ENCODE results near the gene KCNG3.
"Not testable (repeated sequence)": the region's sequence is repeated elsewhere in the genome, so short reads cannot be mapped to it uniquely, and the experiment has no call there.

Gene KCNG3

GRCh38 chr2:42429352-42429751, 64.4 kb downstream of the KCNG3 start:
- no peak for DNase-seq (ENCODE audit: low read depth)

DNA sequence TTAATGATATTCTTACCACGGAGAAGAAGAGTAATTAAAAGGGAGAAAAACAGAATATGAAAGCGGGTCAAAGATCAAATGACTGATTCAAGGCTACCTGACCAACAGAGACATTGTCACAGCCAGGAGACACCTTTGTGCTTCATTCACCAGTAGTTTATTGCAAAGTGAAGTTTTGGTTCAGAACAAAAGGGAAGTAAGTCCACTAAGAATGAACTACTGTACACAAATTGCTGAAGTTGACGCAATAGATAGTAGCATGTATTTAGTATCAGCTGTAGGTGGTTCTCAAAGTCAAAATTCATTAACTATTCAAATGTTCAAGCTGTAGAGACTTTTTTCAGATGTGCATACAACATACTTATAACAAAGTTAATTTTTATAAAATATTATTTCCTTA, 68.1 kb downstream of the KCNG3 start:
- DNase-seq (ENCODE audit: low read depth) = no peak

GRCh38 chr2:42424033-42424432, 69.7 kb downstream of the KCNG3 start:
- no peak for DNase-seq (ENCODE audit: low read depth)

DNA sequence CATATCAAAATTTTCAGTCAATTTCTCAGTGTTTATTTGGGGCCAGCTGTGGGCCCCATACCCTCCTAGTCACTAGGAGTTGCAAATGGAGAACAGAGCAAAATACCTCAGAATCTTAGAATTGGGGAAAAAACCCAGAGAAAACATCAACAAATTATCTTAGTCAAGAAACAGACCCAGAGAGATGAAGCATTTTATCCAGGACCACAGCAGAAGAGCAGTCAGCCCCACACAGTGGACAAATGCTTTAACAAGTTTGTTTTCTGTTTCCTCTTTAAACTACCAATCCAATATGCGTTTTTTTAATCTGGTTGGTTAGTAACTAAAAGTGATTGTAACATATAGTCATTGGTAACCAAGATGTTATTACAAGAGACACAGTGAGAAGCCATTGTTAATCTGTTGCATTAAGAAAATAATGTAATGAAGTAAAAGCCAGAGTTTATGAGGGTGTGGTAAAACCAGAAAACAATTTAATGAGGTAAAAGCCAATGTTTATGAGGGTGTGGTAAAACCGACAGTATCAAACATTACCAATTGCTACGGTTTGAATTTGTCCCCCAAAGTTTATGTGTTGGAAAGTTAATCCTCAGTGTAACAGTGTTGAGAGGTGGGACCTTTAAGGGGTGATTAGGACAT, 72.1 kb downstream of the KCNG3 start:
- no peak for DNase-seq (ENCODE audit: low read depth)

DNA sequence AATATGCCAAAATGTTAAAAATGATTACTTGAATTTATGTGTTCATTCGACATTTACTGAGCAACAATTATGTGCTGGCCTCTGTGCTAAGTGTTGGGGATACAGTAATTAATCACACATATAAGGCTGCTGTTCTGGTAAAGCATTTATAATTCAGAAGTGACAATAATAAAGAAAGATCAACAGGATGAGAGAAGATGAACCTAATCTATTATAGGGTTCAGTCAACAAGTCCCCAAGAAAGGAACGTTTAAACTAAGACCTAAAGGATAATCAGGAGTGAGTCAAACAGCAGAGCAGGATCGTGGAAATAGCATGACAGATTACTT, 72.7 kb downstream of the KCNG3 start:
- no peak for DNase-seq (ENCODE audit: low read depth)

GRCh38 chr2:42414648-42415047, 79.1 kb downstream of the KCNG3 start:
- no peak for DNase-seq (ENCODE audit: low read depth)

- DNase-seq (ENCODE audit: low read depth) = no peak
These were observed 79.6 kb downstream of the KCNG3 start for GRCh38 chr2:42414158-42414557.

- no peak for DNase-seq (ENCODE audit: low read depth)
These were observed 82.9 kb downstream of the KCNG3 start for GRCh38 chr2:42410742-42411514.

DNA sequence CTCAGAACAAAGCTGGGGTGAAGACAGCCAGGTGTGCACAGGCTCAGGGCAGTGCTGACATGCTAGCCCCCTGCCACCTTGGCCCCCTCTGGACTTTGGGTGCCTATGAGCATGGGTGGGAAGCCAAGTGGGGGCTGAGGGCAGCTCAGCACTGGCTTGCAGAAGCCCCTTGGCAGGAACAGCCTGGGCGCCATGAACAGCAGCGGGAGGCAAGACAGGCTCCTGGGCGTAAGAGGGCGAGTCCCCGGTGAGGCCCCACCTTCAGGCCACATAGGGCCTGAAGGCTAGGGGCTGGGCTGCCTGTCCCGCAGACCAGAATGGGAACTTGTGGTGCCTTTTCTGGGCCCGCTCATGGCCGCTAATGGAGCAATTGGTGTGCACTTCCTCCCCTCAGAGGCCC, 85.8 kb downstream of the KCNG3 start:
- DNase-seq (ENCODE audit: low read depth) = no peak

DNA sequence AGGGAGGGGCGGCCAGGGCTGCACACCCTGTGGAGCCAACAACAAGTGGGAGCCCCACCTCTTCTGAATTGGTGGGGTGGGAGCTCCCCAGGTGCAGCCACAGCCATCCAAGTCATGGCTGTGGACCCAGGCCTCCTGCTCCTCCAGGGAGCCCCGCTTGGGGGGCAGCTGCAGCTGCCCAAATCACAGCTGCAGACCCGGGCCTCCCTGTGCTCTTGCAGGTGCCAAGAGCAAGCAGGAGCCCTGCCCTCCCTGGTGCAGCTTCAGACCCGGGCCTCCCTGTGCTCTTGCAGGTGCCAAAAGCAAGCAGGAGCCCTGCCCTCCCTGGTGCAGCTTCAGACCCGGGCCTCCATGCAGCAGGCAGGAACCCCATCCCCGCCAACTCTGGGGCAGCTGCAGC, 86.3 kb downstream of the KCNG3 start:
- DNase-seq (ENCODE audit: low read depth) = no peak

DNA sequence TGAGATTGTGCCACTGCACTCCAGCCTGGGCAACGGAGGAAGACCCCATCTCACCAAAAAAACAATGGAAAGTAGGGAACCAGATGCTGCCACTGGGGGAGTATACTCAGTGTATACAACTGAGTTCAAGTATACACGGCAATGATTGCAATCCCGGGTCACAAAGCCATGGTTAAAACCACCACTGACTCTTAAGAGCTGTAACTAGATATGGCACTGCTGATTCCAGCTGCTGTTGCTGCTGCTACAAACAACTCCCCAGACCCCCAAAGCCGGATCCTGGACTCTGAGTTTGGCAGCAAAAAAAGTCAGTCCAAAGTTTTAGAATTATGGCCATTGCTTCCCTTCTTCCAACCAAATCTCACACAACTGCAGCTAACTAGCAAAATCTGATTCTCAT, 89.1 kb downstream of the KCNG3 start:
- no peak for DNase-seq (ENCODE audit: low read depth)

DNA sequence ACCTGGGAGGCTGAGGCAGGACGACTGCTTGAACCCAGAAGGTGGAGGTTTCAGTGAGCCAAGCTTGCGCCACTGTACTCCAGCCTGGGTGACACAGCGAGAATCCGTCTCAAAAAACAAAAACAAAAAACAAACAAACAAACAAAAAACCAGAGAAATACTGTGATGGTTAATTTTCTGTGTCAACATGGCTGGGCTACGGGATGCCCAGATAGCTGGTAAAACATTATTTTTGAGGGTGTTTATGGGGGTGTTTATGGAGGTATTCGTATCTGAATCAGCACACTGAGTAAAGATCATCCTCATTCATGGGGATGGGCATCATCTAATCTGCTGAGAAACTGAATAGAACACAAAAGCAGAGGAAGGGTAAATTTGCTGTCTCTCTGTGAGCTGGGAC, 92.0 kb downstream of the KCNG3 start:
- DNase-seq (ENCODE audit: low read depth) = no peak

DNA sequence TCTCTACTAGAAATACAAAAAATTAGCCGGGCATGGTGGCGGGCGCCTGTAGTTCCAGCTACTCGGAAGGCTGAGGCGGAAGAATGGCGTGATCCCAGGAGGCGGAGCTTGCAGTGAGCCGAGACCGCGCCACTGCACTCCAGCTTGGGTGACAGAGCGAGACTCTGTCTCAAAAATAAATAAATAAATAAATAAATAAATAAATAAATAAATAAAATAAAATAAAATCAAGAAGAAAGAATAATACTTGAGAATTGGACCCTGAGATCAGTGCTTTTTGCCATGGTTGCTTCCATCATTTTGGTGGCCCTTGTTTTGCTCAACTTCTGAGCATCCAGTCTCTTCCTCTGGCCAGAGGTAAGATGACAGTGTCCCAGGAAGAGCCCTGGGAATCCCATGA, 95.7 kb downstream of the KCNG3 start:
- DNase-seq (ENCODE audit: low read depth) = not testable (repeated sequence)

DNA sequence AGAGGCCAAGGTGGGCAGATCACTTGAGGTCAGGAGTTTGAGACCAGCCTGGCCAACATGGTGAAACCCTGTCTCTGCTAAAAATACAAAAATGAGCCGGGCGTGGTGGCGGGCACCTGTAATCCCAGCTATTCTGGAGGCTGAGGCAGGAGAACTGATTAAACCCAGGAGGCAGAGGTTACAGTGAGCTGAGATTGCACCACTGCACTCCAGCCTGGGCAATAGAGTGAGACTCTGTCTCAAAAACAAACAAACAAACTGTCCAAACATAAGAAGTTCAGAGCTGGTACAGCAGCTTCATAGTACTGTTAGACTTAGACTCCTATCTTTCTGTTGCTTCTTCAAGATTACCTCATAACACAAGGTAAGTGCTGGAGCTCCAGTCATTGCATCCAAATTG, 100.5 kb downstream of the KCNG3 start:
- not testable (repeated sequence) for DNase-seq (ENCODE audit: low read depth)

DNA sequence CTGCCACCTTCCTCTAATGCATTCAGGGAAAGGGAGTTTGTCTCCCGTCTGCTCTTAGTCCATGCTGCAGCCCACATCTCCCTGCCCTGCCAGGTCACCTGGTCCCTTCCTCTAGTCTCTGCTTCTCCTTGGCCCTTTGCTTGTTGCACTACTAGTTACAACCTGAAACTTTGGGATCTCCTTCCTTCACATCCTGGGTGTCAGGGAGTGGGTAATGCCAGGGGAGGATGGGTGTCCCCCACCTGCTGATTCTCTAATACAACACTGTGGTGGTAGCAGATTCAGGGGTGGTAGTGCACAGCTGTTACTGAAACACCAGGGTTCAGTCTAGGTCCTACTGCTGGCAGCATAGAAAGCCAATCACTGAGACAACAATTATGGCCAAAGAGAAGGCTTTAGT, 101.6 kb downstream of the KCNG3 start:
- DNase-seq (ENCODE audit: low read depth) = no peak

Data from activated T-cell treated with anti-CD3 and anti-CD28 coated beads for 1 hour (primary cell).